CD4-positive, alpha-beta T cell treated with Interleukin-17A for 4 hours (primary cell): ENCODE data around the gene UNC13C.

Experiments
- DNase-seq: peaks from one replicate; pipeline ENCODE4 v3.0.0-alpha.2; 2020; ENCODE audit warnings: mixed read lengths

UNC13C gene

DNA sequence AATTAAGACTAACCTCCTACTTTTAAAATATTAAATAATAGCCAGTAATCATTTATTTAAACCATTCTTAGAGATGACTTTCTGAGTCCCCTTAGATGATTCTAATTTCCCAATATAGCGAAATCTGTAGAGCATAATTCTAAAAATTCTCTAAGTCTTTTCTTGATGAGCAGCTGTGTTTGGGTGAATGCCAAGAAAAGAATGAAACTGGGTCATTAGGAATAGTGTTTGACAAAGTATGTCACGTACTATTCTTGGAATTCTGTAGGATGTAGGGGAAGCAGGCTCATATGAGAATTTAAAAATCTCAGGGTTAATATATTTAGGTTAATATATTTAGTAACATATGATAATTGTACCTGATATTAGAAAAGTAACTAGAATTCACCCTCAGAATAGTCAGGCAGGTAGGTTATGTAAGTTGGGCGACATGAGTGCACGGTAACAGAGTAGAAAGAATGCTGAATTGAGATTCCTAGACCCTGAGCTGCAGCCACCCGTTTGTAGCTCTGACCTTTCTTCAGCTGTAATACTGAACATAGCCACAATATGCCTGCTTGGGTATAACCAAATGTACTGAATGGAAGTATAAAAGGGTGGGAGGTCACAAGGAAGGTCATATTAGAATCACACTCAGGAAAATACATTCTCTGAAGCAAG is 524.3 kb downstream of the UNC13C start:
- no peak for DNase-seq

GRCh38 chr15:54504695-54505094 is 526.5 kb downstream of the UNC13C start:
- DNase-seq: no peak

DNA sequence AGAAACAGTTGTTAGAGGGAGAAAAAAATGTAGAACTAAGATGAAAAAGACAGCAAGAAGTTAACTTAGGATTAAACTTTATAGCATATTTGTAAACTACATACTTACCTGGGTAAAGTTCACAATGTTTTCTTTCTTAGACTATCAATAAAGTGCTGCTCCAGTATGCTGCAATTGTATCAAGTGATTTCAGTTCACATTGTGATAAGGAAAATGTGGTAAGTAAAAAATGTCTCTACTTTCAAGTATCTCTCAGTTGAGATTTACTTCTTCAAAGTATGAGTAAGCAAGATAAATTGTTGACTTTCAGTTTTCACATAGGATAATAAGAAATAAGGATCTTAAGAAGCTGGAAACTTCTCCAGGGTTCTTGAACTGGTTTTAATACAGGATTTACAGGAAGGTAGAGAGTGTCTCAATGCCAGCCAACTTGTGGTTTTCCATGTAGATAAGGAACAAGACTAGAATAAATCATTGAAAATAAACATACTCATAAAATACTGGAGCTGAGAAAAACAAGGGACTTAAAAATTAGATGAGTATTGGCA is 528.8 kb downstream of the UNC13C start:
- DNase-seq: no peak

- DNase-seq: no peak
These were observed 536.4 kb downstream of the UNC13C start for GRCh38 chr15:54514601-54515000.

- DNase-seq: no peak
These were observed 537.7 kb downstream of the UNC13C start for GRCh38 chr15:54515664-54516582.

GRCh38 chr15:54517366-54517765 is 539.1 kb downstream of the UNC13C start:
- no peak for DNase-seq

GRCh38 chr15:54518156-54518882 is 540.1 kb downstream of the UNC13C start:
- DNase-seq: no peak

- no peak for DNase-seq
These were observed 541.3 kb downstream of the UNC13C start for GRCh38 chr15:54519577-54519976.

- DNase-seq: no peak
These were observed 542.4 kb downstream of the UNC13C start for GRCh38 chr15:54520616-54521015.

DNA sequence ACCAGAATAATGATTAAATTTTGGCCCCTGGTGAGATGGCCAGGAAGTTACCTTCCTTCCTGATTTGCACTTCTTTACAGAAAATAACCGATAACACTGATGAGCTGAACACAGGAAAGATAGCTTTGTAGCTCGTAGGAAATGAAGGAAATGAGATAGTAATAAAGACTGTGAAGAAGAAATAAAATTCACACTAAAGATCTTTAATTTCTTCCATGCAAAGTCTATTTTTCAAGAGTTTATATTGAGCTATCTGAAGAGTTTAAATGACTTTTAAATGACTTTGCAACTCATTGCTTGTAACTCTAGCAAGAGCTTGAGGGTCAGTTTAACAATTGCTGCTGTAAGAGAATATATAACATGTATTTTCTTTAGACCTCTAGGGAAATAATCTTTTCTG is 543.0 kb downstream of the UNC13C start:
- DNase-seq: no peak

- DNase-seq: no peak
These were observed 549.8 kb downstream of the UNC13C start for GRCh38 chr15:54528021-54528420.

DNA sequence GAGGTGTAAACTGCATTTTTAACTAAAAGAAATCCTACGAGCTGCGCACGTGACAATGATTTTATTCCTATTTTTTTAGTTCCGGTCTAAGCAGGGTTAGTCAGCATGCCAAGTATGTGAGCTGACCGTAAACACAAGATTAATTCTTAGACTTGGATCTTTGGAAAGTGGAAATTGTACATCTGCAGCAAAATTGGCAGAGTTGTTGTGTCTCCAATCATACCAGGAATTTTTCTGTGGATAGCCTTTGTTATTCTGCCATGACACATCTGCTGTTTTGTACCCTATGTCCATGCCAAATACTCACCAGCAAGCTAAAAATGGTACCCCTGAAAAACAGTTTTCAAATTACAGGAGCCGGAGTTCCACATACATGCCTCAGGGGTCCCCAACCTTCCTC is 562.5 kb downstream of the UNC13C start:
- DNase-seq: no peak

- no peak for DNase-seq
These were observed 569.2 kb downstream of the UNC13C start for GRCh38 chr15:54547491-54547890.

DNA sequence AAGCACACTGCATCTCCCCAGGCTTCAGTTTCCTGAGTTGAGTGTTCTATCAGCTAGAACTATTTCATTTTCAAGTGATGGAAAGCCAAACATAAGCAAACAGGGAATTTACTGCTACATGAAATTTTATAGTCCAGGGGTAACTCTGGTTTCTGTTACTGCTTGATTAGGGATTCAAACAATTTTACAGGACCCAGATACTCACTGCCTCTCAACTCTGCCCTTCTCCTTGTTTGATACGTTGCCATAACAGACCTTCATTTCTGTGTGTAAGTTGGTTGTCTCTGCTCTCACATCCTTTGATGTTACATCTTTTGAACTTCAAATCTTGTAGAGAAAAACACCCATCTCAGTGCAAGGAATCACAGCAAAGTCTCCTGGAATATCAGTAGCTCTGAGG is 572.7 kb downstream of the UNC13C start:
- no peak for DNase-seq

GRCh38 chr15:54556231-54556630 is 578.0 kb downstream of the UNC13C start:
- no peak for DNase-seq

- no peak for DNase-seq
These were observed 581.3 kb downstream of the UNC13C start for GRCh38 chr15:54559405-54560069.

DNA sequence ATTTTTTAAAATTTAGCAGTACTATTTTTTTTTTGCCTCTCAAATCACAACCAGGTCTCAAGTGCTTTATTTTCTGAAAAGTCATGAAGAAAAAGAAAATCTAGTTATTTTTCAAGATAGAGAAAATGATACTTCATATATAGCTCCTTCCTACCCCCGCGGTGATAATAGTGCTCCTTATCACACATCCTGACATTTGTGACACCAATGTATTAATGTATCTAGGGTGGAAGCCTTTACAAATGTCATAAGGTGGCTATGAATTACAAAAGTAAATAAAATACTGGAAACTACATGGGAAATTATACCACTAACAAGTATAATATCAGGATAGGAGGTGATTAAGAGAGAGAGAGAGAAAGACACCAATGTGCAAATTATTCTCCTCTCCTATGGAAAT is 582.2 kb downstream of the UNC13C start:
- DNase-seq: no peak

- DNase-seq: no peak
These were observed 585.9 kb downstream of the UNC13C start for GRCh38 chr15:54564166-54564565.

DNA sequence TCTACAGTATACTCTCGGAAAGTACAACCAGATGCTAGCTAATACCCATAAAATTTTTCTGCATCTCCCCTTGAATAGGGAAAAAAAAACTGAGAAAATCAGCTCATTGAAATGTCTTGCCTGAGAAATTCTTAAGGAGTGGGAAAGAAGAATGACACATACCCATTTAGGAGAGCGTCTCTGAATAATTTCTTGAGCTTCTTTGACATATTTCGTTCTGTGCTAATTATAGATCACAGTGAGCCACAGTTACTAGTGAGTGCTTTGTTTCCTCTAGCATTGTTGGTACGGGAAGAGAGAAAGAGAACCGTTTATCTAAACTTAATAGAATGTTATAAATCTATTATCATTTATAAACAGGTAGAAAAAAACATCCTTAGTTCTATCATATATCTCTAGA is 588.4 kb downstream of the UNC13C start:
- DNase-seq: no peak

DNA sequence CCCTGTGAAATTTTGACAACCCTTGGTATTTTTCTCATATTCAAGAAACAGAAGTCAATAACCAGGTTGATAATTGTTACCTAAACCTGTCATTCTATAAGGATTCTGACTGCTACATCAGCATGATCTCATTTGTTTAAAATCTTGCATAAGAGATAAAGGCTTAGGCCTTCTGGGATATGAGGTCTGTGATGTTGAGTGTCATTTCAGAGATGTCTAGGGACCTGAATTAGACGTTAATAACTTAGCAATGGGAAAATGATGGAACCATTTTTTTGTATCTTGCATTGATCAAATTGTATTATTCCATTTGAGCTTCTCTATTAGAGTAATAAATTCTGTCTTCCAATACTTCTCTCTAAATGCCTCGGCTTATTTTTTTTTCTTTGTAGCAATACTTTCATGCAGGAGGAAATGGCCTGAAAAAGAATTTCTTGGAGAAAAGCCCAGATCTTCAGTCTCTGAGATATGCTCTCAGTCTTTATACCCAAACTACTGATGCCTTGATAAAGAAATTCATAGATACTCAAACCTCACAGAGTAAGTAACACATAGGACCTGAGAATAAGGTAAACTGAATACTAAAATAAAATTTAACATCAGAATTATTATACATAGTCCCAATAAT is 589.3 kb downstream of the UNC13C start:
- DNase-seq: no peak

- no peak for DNase-seq
These were observed 590.1 kb downstream of the UNC13C start for GRCh38 chr15:54568381-54568780.

DNA sequence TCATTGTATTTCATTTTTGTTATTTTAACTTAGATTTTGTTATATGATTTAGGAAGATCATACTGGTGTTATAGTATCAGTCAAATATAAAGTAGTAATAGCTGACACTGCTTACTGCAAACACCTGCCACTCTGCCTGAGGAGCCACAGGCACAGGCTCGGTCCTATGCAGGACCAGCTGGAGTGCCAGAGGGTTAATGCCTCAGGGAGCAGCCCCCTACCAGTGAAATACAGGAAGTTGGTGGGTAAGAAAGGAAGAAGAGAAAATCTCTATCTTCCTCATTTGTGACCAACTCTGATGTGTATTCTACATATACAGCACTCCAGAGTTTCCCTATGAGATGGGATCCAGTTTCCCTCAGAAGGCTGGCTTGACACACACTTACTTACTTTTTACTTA is 593.3 kb downstream of the UNC13C start:
- no peak for DNase-seq
